ENCODE results near the gene DHRS12. TPM values are rescaled to one million over a fixed set of nuclear protein-coding genes. Genes with fewer than 3 reads are reported as not detected.

DHRS12 gene
- total RNA-seq, 1 donor from 2014 or later: 10.2 TPM

- ATAC-seq: no peak
- DNase-seq (ENCODE audit: missing footprints): no peak
- intact Hi-C loops (cut with DNase I): no loop called here
Measured at GRCh38 chr13:51742611-51743010, 61.4 kb downstream of the DHRS12 start.

GRCh38 chr13:51742031-51742430 lies 61.9 kb downstream of the DHRS12 start:
- intact Hi-C loops (cut with DNase I): no loop called here
- ATAC-seq (no peak), DNase-seq (ENCODE audit: missing footprints) (no peak)

- no peak for ATAC-seq
- intact Hi-C loops (cut with DNase I): no loop called here
- no peak for DNase-seq (ENCODE audit: missing footprints)
Measured at GRCh38 chr13:51740698-51741097, 63.3 kb downstream of the DHRS12 start.

- intact Hi-C loops (cut with DNase I): no loop called here
- ATAC-seq: peak; percentile 19
- no peak for DNase-seq (ENCODE audit: missing footprints)
Measured at GRCh38 chr13:51739027-51739764, 64.8 kb downstream of the DHRS12 start.

- intact Hi-C loops (cut with DNase I): no loop called here
Measured at GRCh38 chr13:51738226-51738905, 65.6 kb downstream of the DHRS12 start.

GRCh38 chr13:51737609-51738008 lies 66.4 kb downstream of the DHRS12 start:
- ATAC-seq (no peak), DNase-seq (ENCODE audit: missing footprints) (no peak)
- intact Hi-C loops (cut with DNase I): no loop called here

More at GRCh38 chr13:51738226-51738905, 65.6 kb downstream of the DHRS12 start:
- ATAC-seq (no peak), DNase-seq (ENCODE audit: missing footprints) (no peak)

GRCh38 chr13:51734786-51735185 lies 69.2 kb downstream of the DHRS12 start:
- DNase-seq (ENCODE audit: missing footprints) (no peak), ATAC-seq (no peak)
- intact Hi-C loops (cut with DNase I): loop anchor here (5.0 kb wide), 2 partner anchors 282 to 297 kb away; partner anchors contain the start of gene INTS6

- DNase-seq (ENCODE audit: missing footprints) (no peak), ATAC-seq (peak; percentile 59)
- intact Hi-C loops (cut with DNase I): loop anchor here (5.0 kb wide), 2 partner anchors 281 to 296 kb away; partner anchors contain the start of gene INTS6
Measured at GRCh38 chr13:51733374-51734298, 70.3 kb downstream of the DHRS12 start.

- ATAC-seq: peak; percentile 25
- DNase-seq (ENCODE audit: missing footprints): no peak
- intact Hi-C loops (cut with DNase I): loop anchor here (5.0 kb wide), 2 partner anchors 279 to 294 kb away; partner anchors contain the start of gene INTS6
Measured at GRCh38 chr13:51731759-51732158, 72.2 kb downstream of the DHRS12 start.

GRCh38 chr13:51730927-51731326 lies 73.0 kb downstream of the DHRS12 start:
- DNase-seq (ENCODE audit: missing footprints): no peak
- ATAC-seq: no peak
- intact Hi-C loops (cut with DNase I): loop anchor here (5.0 kb wide), 2 partner anchors 279 to 294 kb away; partner anchors contain the start of gene INTS6

GRCh38 chr13:51729866-51730553 lies 74.0 kb downstream of the DHRS12 start:
- DNase-seq (ENCODE audit: missing footprints) (no peak), ATAC-seq (peak; percentile 70)
- intact Hi-C loops (cut with DNase I): loop anchor here (5.0 to 10.0 kb wide), 3 partner anchors 115 to 293 kb away; partner anchors contain the start of gene INTS6

- intact Hi-C loops (cut with DNase I): loop anchor here (10.0 kb wide), 1 partner anchor 114 kb away; no protein-coding TSS in a partner anchor
- no peak for ATAC-seq
- DNase-seq (ENCODE audit: missing footprints): no peak
Measured at GRCh38 chr13:51728972-51729371, 75.0 kb downstream of the DHRS12 start.

GRCh38 chr13:51728275-51728673 lies 75.7 kb downstream of the DHRS12 start:
- ATAC-seq: no peak
- no peak for DNase-seq (ENCODE audit: missing footprints)
- intact Hi-C loops (cut with DNase I): loop anchor here (10.0 kb wide), 1 partner anchor 113 kb away; no protein-coding TSS in a partner anchor

- intact Hi-C loops (cut with DNase I): loop anchor here (2.0 to 10.0 kb wide), 2 partner anchors 113 to 143 kb away; partner anchors contain the start of gene WDFY2
- ATAC-seq (no peak), DNase-seq (ENCODE audit: missing footprints) (no peak)
Measured at GRCh38 chr13:51727634-51728274, 76.2 kb downstream of the DHRS12 start.

- ATAC-seq: no peak
- intact Hi-C loops (cut with DNase I): loop anchor here (2.0 to 10.0 kb wide), 2 partner anchors 112 to 142 kb away; partner anchors contain the start of gene WDFY2
- DNase-seq (ENCODE audit: missing footprints): no peak
Measured at GRCh38 chr13:51726446-51727193, 77.3 kb downstream of the DHRS12 start.

- DNase-seq (ENCODE audit: missing footprints) (no peak), ATAC-seq (no peak)
- intact Hi-C loops (cut with DNase I): loop anchor here (10.0 kb wide), 1 partner anchor 110 kb away; no protein-coding TSS in a partner anchor
Measured at GRCh38 chr13:51724721-51725120, 79.2 kb downstream of the DHRS12 start.

- ATAC-seq: no peak
- no peak for DNase-seq (ENCODE audit: missing footprints)
- intact Hi-C loops (cut with DNase I): loop anchor here (10.0 kb wide), 1 partner anchor 109 kb away; no protein-coding TSS in a partner anchor
Measured at GRCh38 chr13:51723529-51723928, 80.4 kb downstream of the DHRS12 start.

Data from Right ventricle myocardium inferior (tissue), 1 donor.